ENCODE results near the gene FBXO24.

The FBXO24 gene

GRCh38 chr7:100575206-100575631, 10.9 kb upstream of the FBXO24 start:
- no peak for DNase-seq

- no peak for DNase-seq
Measured at GRCh38 chr7:100575746-100576383, 10.3 kb upstream of the FBXO24 start.

- no peak for DNase-seq
Measured at GRCh38 chr7:100576384-100576993, 9.6 kb upstream of the FBXO24 start.

GRCh38 chr7:100577103-100577502, 9.0 kb upstream of the FBXO24 start:
- no peak for DNase-seq

- DNase-seq, result no peak
Measured at GRCh38 chr7:100577507-100577906, 8.6 kb upstream of the FBXO24 start.

- no peak for DNase-seq
Measured at GRCh38 chr7:100578246-100579183, 7.6 kb upstream of the FBXO24 start.

GRCh38 chr7:100580466-100581283, 5.5 kb upstream of the FBXO24 start:
- no peak for DNase-seq

GRCh38 chr7:100582041-100582579, 4.0 kb upstream of the FBXO24 start:
- no peak for DNase-seq

- no peak for DNase-seq
Measured at GRCh38 chr7:100582650-100583049, 3.5 kb upstream of the FBXO24 start.

GRCh38 chr7:100583132-100584053, 2.7 kb upstream of the FBXO24 start:
- DNase-seq, result peak; percentile 75

GRCh38 chr7:100584054-100584682, 2.0 kb upstream of the FBXO24 start:
- DNase-seq, result no peak

- DNase-seq, result no peak
Measured at GRCh38 chr7:100584683-100585510, 1.2 kb upstream of the FBXO24 start.

- peak; percentile 65 for DNase-seq
Measured at GRCh38 chr7:100585511-100586265, 440 bp upstream of the FBXO24 start, which contains the start of gene LRCH4. Gene LRCH4 (minus strand): TSS chr7:100586129. CDS start chr7:100586100, 29 bp downstream.

GRCh38 chr7:100588438-100588837, 2.3 kb downstream of the FBXO24 start:
- DNase-seq, result no peak

GRCh38 chr7:100589341-100589947, 3.3 kb downstream of the FBXO24 start:
- no peak for DNase-seq

GRCh38 chr7:100590077-100590737, 4.1 kb downstream of the FBXO24 start:
- DNase-seq, result no peak

- no peak for DNase-seq
Measured at GRCh38 chr7:100591596-100591995, 5.5 kb downstream of the FBXO24 start.

GRCh38 chr7:100595188-100595587, 9.1 kb downstream of the FBXO24 start:
- DNase-seq, result no peak
